CD14-positive monocyte (primary cell): ENCODE data around the gene CCNI2. TPM values are rescaled to one million over a fixed set of nuclear protein-coding genes. Genes with fewer than 3 reads are reported as not detected.

ENCODE experiments used
- DNase-seq, 3 donors: peaks; one replicate each; pipeline ENCODE4 v3.0.0-alpha.2; 2011 to 2022
- H2AFZ ChIP-seq: 2 replicates; pipeline ENCODE4 v1.6.0; 2012; ENCODE audit warnings: mild to moderate bottlenecking, low read depth, low read length, inconsistent platforms; ENCODE audit not compliant: insufficient read depth, poor library complexity, severe bottlenecking
- H3K27ac ChIP-seq, 2 donors: 1 replicate in 1 of 2; 2 replicates in 1 of 2; pipeline ENCODE4 v1.5.1; 2012 to 2013; ENCODE audit warnings: low read length in 2 of 2, control low read depth in 1 of 2, inconsistent platforms in 1 of 2, low read depth in 1 of 2, mild to moderate bottlenecking in 1 of 2
- H3K27me3 ChIP-seq, 2 donors: one replicate each; pipeline versions ENCODE4 v1.6.0 to v1.6.1; 2011 to 2013; ENCODE audit warnings: low read length in 2 of 2; ENCODE audit not compliant: control insufficient read depth in 2 of 2, insufficient read depth in 2 of 2
- H3K36me3 ChIP-seq, 2 donors: replicated peaks in 1 of 2; 1 replicate in 1 of 2; 2 replicates in 1 of 2; pipeline versions ENCODE4 v1.5.1 to v1.6.1; 2012 to 2013; ENCODE audit warnings: low read length in 2 of 2, control low read depth in 1 of 2, inconsistent platforms in 1 of 2, mild to moderate bottlenecking in 1 of 2; ENCODE audit not compliant: insufficient read depth in 2 of 2, control insufficient read depth in 1 of 2
- H3K4me1 ChIP-seq, 2 donors: 1 replicate in 1 of 2; 2 replicates in 1 of 2; pipeline versions ENCODE4 v1.5.1 to v1.6.1; 2012 to 2013; ENCODE audit warnings: low read length in 2 of 2, control low read depth in 1 of 2, inconsistent platforms in 1 of 2, mild to moderate bottlenecking in 1 of 2, moderate library complexity in 1 of 2; ENCODE audit not compliant: insufficient read depth in 2 of 2, control insufficient read depth in 1 of 2
- H3K4me2 ChIP-seq: replicated peaks from 2 replicates; pipeline ENCODE3; 2012; ENCODE audit warnings: low read length, moderate library complexity, mild to moderate bottlenecking; ENCODE audit not compliant: poor library complexity, severe bottlenecking; ENCODE audit errors: extremely low read depth
- H3K4me3 ChIP-seq, 3 experiments: fragments of 200-600 bp in 1 of 3; sonication (generic) in 1 of 3; replicated peaks in 1 of 3; 1 replicate in 2 of 3; 2 replicates in 1 of 3; pipeline ENCODE4 v1.5.1; 2011 to 2013; ENCODE audit warnings: low read length in 3 of 3, mild to moderate bottlenecking in 3 of 3, control low read depth in 2 of 3, low read depth in 2 of 3, inconsistent platforms in 1 of 3, moderate library complexity in 1 of 3
- H3K79me2 ChIP-seq: 2 replicates; pipeline ENCODE4 v1.6.0; 2012; ENCODE audit warnings: mild to moderate bottlenecking, control low read depth, inconsistent platforms, low read length, moderate library complexity; ENCODE audit not compliant: insufficient read depth
- H3K9ac ChIP-seq: 2 replicates; pipeline ENCODE4 v1.6.0; 2017; ENCODE audit warnings: low read length, mild to moderate bottlenecking; ENCODE audit not compliant: insufficient read depth, poor library complexity, severe bottlenecking
- H3K9me3 ChIP-seq, 2 donors: replicated peaks in 1 of 2; 1 replicate in 1 of 2; 2 replicates in 1 of 2; pipeline versions ENCODE4 v1.5.1 to v1.6.1; 2012 to 2013; ENCODE audit warnings: low read length in 2 of 2, control low read depth in 1 of 2; ENCODE audit not compliant: control insufficient read depth in 1 of 2, insufficient read depth in 1 of 2
- H4K20me1 ChIP-seq: 2 replicates; pipeline ENCODE4 v1.6.0; 2012; ENCODE audit warnings: mild to moderate bottlenecking, low read length, control low read depth, moderate library complexity; ENCODE audit not compliant: insufficient read depth
- H3K27ac Mint-ChIP-seq, 7 donors: one replicate each; pipeline ENCODE4 v1.8.0; 2020; ENCODE audit warnings: mild to moderate bottlenecking in 7 of 7, mixed read lengths in 7 of 7, moderate library complexity in 6 of 7, inconsistent platforms in 2 of 7
- H3K27me3 Mint-ChIP-seq, 3 donors: one replicate each; pipeline ENCODE4 v1.8.0; 2021 to 2022; ENCODE audit warnings: low read depth in 3 of 3, mild to moderate bottlenecking in 3 of 3, mixed read lengths in 3 of 3, moderate library complexity in 3 of 3, inconsistent platforms in 1 of 3
- H3K36me3 Mint-ChIP-seq, 2 donors: one replicate each; pipeline ENCODE4 v1.8.0; 2020; ENCODE audit warnings: mixed read lengths in 2 of 2, inconsistent platforms in 1 of 2, mild to moderate bottlenecking in 1 of 2
- H3K4me1 Mint-ChIP-seq: one replicate; pipeline ENCODE4 v1.8.0; 2020; ENCODE audit warnings: mild to moderate bottlenecking, mixed read lengths
- H3K4me3 Mint-ChIP-seq, 2 donors: one replicate each; pipeline ENCODE4 v1.8.0; 2020; ENCODE audit warnings: mild to moderate bottlenecking in 2 of 2, mixed read lengths in 2 of 2, moderate library complexity in 1 of 2
- H3K9me3 Mint-ChIP-seq, 7 donors: one replicate each; pipeline ENCODE4 v1.8.0; 2020 to 2022; ENCODE audit warnings: mixed read lengths in 7 of 7, mild to moderate bottlenecking in 6 of 7, moderate library complexity in 6 of 7, inconsistent platforms in 2 of 7
- WGBS: methylation state at CpG from one replicate; pipeline ENCODE4 v1.1.5; 2013; ENCODE audit warnings: missing lambda C conversion rate; ENCODE audit not compliant: insufficient coverage; 5-methylcytosine and 5-hydroxymethylcytosine counted together
- intact Hi-C, 2 donors: fragments of 100-400 bp; cut with micrococcal nuclease; formaldehyde crosslinking; loops; one replicate each; pipeline versions ENCODE4 v1.15.0 to v1.15.1; 2023
- polyA plus RNA-seq, 3 donors: library from polyadenylated mRNA; depleted of rRNA in 1 of 3; unstranded in 2 of 3; stranded (reverse) in 1 of 3; fragments of 300-500 nt in 2 of 3; fragments of >200 nt in 1 of 3; fragmentation: Illumina TruSeq in 2 of 3; gene quantifications; 1 replicate in 2 of 3; 2 replicates in 1 of 3; pipeline ENCODE4 v1.2.3, GENCODE V29; 2012 to 2021
- TF ChIP-seq, protein P1 (sequence below): fragments of 200-600 bp; IDR thresholded peaks from one replicate; pipeline ENCODE4 v1.8.0; 2022; ENCODE audit warnings: antibody characterized with exemption, mild to moderate bottlenecking

CCNI2 gene
- polyA plus RNA-seq, 3 donors, result 0.72 TPM; not detected in 2

DNA sequence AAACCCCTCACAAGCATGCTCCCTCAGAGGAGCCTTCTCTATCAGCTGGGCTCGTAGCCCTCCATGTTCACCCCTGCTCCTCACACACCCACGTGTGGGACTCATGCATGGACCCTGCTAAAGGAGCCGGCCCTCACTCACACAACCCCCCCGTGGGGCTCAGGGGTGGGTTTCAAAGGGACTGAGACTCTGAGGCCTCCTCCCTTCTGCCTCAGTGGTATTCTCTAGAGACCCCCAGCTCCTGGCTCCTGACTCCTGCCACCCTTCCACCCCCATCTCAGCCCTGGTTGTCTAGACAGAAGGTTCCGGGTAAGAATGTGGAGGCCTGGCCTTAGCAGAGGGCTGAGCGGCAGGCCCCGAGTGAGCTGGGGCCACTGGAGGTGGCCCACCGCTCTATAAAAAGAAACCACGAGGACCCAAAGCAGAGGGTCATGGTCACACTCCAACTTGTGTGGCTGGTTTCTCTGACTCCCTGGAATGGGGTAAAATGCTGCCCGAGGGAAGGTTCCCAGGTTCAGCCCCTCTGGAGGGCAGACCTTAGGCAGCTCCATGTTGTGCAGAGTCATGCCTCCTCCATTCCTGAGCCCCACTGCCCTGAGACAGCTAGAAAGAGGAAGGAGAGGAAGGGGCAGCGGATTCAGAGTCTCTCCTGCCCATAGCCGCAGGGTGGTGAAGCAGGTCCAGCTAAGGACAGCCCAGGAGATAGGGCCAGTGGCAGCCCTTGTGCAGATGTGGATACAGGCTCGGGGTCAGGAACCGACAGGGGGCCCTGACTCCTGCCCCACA lies 19.0 kb downstream of the CCNI2 start:
- H3K4me1 ChIP-seq, result peaks cover 15% of the 10 kb centered on the region in 2 donors
- no peak overlapping the region for H3K4me2 ChIP-seq
- no peaks in the 10 kb centered on the region for H3K9me3 ChIP-seq
- H3K9me3 Mint-ChIP-seq, result no peaks in the 10 kb centered on the region
- peaks cover 3 to 6% of the 10 kb centered on the region in 2 donors for H3K36me3 Mint-ChIP-seq
- intact Hi-C loops, result no loop called here
- DNase-seq, result no peak
- H3K9ac ChIP-seq, result no peak overlapping the region
- TF ChIP-seq, protein P1, sequence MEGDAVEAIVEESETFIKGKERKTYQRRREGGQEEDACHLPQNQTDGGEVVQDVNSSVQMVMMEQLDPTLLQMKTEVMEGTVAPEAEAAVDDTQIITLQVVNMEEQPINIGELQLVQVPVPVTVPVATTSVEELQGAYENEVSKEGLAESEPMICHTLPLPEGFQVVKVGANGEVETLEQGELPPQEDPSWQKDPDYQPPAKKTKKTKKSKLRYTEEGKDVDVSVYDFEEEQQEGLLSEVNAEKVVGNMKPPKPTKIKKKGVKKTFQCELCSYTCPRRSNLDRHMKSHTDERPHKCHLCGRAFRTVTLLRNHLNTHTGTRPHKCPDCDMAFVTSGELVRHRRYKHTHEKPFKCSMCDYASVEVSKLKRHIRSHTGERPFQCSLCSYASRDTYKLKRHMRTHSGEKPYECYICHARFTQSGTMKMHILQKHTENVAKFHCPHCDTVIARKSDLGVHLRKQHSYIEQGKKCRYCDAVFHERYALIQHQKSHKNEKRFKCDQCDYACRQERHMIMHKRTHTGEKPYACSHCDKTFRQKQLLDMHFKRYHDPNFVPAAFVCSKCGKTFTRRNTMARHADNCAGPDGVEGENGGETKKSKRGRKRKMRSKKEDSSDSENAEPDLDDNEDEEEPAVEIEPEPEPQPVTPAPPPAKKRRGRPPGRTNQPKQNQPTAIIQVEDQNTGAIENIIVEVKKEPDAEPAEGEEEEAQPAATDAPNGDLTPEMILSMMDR, result no peak
- H3K27me3 Mint-ChIP-seq, result peaks cover 3 to 4% (median 4%) of the 10 kb centered on the region in 3 donors
- H3K27ac ChIP-seq, result no peak overlapping the region
- no peaks in the 10 kb centered on the region for H4K20me1 ChIP-seq
- no peaks in the 10 kb centered on the region for H3K36me3 ChIP-seq
- H3K27me3 ChIP-seq, result no peaks in the 10 kb centered on the region
- H3K4me3 ChIP-seq, result no peak overlapping the region
- H2AFZ ChIP-seq, result no peak overlapping the region
- WGBS, result 98% methylated on average over 9 of the region's 14 CpGs
- H3K27ac Mint-ChIP-seq, result no peak overlapping the region
- H3K79me2 ChIP-seq, result no peaks in the 10 kb centered on the region
- no peak overlapping the region for H3K4me3 Mint-ChIP-seq
- H3K4me1 Mint-ChIP-seq, result peaks cover 31% of the 10 kb centered on the region

DNA sequence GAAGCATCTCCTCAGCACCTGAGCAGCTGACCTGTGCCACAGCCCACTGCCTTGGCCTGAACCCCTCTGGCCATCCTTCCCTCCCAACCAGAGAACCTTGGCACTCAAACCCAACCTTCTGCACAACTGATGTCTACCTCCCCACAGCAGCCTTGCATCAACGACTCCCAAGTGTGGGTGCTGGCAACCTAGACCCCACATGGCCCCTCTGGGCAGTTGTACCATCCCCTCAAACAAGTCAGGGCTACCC lies 19.5 kb downstream of the CCNI2 start:
- Mint-ChIP-seq H3K27me3 (peaks cover 3 to 7% (median 6%) of the 10 kb centered on the region in 3 donors), H3K27ac (no peak overlapping the region), H3K36me3 (peaks cover under 1 to 3% of the 10 kb centered on the region in 2 donors), H3K4me1 (peaks cover 30% of the 10 kb centered on the region), H3K9me3 (no peaks in the 10 kb centered on the region), H3K4me3 (no peak overlapping the region)
- intact Hi-C loops, result no loop called here
- H2AFZ ChIP-seq, result no peak overlapping the region
- H3K4me1 ChIP-seq, result peaks cover 15% of the 10 kb centered on the region in 2 donors
- TF ChIP-seq, protein P1, result no peak
- 100% methylated on average over 1 of the region's 1 CpG for WGBS
- H3K4me2 ChIP-seq, result no peak overlapping the region
- no peak overlapping the region for H3K4me3 ChIP-seq
- no peak for DNase-seq
- no peak overlapping the region for H3K9ac ChIP-seq
- H3K9me3 ChIP-seq, result no peaks in the 10 kb centered on the region
- no peaks in the 10 kb centered on the region for H3K27me3 ChIP-seq
- H3K79me2 ChIP-seq, result no peaks in the 10 kb centered on the region
- no peaks in the 10 kb centered on the region for H3K36me3 ChIP-seq
- no peak overlapping the region for H3K27ac ChIP-seq
- H4K20me1 ChIP-seq, result no peaks in the 10 kb centered on the region
